Epithelial cell of esophagus (primary cell): ENCODE measurements around the gene PODNL1.

ENCODE experiments used
- DNase-seq: peaks from one replicate; pipeline ENCODE4 v3.0.0; 2010; ENCODE audit warnings: low read depth
- H3K4me3 ChIP-seq: 2 replicates; pipeline ENCODE4 v1.5.1; 2011; ENCODE audit warnings: mild to moderate bottlenecking, low read length, control low read depth
- TF ChIP-seq, protein P1 (sequence below): IDR thresholded peaks from 2 replicates; pipeline ENCODE4 v1.5.1; 2011; ENCODE audit warnings: low read depth, mild to moderate bottlenecking, low read length, control low read depth, inconsistent platforms; ENCODE audit not compliant: insufficient read depth; ENCODE audit errors: missing control alignments

PODNL1 gene

DNA sequence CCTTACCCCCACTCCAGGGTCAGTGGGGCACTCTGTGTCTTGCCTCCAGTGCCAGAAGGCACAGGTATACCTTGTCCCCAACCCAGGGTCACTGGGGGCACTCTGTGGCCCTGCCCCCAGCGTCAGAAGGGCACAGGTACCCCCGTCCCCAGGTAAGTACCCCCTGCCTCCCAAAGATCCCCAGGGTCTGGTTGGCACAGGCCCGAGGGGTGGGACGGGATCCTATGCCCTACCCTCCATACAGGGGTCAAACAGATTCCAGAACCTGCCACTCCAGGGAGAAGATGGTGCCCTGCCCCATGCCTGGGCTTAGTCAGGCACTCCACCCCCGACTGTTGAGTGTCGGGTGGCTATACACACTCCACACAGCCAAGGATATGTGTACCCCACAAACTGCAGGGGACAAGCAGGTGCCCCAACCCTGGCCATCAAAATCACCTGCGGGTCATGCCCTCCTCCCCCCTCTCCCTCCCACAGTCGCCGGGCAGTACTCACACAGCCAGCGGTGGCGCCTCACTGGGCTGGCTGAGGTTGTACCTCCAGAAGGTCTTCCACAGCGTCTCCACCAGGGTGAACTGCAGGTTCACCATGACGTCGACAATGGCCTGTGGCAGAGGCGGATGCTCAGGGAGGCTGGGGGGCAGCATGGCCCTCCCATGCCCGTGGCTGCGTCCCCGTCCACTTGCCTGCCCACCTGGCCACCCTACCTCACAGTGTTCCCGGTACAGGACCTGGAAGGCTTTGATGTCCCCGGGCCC is 27.9 kb upstream of the PODNL1 start:
- DNase-seq = no peak
- TF ChIP-seq, protein P1, sequence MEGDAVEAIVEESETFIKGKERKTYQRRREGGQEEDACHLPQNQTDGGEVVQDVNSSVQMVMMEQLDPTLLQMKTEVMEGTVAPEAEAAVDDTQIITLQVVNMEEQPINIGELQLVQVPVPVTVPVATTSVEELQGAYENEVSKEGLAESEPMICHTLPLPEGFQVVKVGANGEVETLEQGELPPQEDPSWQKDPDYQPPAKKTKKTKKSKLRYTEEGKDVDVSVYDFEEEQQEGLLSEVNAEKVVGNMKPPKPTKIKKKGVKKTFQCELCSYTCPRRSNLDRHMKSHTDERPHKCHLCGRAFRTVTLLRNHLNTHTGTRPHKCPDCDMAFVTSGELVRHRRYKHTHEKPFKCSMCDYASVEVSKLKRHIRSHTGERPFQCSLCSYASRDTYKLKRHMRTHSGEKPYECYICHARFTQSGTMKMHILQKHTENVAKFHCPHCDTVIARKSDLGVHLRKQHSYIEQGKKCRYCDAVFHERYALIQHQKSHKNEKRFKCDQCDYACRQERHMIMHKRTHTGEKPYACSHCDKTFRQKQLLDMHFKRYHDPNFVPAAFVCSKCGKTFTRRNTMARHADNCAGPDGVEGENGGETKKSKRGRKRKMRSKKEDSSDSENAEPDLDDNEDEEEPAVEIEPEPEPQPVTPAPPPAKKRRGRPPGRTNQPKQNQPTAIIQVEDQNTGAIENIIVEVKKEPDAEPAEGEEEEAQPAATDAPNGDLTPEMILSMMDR = no peak
- no peak overlapping the region for H3K4me3 ChIP-seq

DNA sequence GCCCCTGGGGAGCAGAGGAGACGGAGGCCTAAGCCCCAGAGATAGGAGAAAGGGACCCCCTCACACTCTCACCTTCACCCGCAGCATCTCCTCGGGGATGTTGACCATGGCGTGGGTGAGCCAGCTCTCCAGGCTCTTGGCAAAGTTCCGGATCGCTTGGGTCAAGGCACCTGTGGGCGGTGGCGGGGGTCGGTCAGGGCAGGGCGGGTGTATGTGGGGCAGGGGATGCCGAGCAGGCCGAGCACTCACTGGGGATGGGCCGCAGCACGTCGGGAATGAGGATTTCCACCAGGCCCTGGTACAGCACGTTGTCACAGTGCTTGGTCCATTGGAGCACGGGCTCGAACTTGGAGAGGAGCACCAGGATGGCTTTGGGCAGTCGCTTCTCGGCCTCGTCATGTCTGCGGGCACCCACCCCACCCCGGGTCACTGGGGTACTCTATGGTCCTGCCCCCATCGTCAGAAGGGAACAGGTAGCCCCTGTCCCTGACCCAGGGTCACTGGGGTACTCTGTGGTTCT is 27.2 kb upstream of the PODNL1 start:
- H3K4me3 ChIP-seq = no peak overlapping the region
- DNase-seq = no peak
- TF ChIP-seq, protein P1 = no peak

DNA sequence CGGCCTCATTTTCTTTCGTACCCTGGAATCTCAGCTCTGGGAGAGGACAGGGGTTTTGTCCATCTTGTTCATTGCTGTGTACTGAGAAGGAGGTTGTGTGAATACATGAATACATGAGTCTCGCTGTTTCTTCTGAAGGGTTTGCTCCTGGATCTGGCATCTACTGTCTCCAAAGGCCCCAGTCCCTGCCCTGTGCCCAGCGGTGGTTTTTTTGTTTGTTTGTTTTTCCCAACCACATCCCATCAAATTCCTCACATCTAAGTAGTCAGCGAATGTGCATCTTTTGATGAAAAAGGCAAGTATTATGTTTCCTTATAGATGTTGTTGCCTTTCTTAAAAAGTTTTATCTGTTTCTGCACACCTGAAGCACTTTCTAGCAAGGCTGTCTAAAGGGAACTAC is 26.6 kb upstream of the PODNL1 start:
- H3K4me3 ChIP-seq = no peak overlapping the region
- TF ChIP-seq, protein P1 = no peak
- no peak for DNase-seq

DNA sequence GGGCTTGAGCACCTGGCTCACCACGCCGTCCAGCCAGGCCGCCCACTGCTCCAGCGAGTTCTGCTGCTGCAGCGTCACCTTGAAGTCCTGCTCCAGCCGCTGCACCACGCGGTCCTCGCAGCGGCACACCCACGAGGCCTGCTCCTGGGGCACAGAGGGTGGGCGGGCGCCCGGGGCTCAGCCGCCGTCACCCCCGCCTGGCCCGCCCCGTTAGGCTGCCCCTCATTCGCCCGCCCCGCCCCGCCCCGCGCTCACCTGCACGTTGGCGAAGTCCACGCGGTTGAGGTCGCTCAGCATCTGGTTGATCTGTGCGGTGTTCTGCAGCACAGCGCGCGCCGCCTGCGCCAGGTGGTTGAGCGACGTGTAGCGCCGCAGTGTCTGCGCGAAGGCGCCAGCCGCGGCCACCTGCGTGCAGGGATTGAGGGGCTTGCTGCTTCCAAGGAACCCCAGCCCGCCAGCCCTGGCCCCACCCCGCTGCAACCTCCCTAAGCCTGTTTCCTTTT is 25.4 kb upstream of the PODNL1 start:
- no peak for DNase-seq
- H3K4me3 ChIP-seq = no peak overlapping the region
- TF ChIP-seq, protein P1 = no peak

DNA sequence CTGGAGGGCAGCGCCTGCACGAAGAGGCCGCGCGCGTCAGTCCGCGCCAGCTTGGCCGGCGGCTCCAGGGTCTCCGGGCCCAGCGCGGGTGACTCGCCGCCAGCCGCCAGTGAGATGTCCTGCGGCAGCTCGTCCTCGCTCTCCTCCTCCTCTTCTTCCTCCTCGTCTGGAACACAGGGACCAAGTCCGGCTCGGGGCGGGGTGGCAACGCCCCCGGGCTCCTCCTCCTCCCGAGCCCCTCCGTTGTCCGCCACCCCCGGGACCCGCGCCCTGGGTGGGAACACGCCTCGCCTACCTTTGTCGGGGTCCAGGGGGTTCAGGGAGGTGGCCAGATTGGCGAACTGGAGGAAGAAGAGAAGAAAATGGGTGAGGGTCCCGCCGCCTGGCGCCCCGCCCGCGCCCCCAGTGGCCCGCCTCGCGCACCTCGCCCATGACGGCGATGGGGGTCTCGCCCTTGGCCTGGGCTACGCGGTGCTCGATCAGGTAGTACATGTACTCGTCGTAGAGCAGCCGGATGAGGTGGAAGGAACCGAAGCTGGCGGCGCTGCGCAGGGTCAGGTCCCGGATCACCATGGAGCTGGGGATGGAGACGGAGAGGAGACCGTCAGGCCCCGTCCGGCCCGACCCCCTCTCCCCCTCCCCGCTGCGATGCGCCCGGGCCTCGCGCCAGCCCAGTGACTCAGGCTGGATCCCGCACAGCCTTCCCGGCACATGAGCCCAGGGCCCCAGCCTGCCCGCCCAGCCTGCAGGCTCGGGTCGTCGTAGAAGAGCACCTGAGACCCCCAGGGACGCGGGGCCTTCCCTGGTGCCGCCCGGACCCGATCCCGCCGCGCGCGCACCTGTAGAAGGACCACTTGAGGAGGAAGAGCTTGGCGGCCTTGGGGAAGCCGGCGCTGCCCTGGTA is 24.7 kb upstream of the PODNL1 start:
- no peak overlapping the region for H3K4me3 ChIP-seq
- no peak for DNase-seq
- TF ChIP-seq, protein P1 = no peak

DNA sequence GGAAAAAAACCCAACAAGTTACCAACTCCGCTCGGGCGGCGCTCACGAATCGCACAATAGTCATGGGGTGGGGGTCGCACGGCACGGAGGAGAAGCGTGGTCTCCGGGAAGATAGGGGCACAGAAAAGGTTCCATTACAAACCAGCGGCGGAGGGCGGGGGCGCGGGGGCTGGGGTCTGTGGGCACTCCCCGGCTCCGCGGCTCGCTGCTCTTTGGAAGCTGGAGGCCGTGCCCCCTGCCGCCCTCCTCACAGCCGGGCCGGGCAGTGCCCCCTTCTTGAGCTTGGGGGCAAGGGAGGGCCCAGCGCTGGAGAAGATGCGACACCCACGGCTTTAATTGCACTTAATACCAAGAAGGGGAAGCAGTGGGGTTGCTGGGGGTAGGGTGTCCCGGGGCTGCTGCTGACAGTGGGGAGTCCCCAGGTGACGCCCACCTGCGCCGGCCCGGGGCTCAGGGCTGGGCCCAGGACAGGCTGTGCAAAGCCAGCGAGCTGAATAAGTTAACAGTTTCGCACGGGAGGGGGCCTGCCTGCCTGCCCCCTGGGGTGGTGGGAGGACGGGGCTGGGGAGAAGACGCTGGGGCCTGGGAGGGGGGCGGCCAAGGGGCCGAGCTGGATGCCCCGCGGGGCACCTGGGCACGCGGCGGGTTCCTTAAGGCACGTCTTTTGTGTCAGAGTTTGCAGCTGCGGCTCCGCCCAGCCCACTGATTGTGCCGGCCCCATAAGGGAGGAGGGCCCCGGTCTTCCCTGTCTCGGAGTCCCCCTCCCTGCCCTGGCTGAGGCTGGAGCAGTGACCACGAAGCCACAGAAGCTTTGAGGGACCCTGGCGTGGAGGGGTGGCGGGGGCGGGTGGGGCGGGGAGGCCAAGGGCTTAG is 23.8 kb upstream of the PODNL1 start:
- no peak for DNase-seq
- TF ChIP-seq, protein P1 = no peak
- H3K4me3 ChIP-seq = no peak overlapping the region
